Endothelial cell of umbilical vein (primary cell): Measurements from ENCODE around the gene MRPL44.
A peak's percentile ranks its signal among the peaks of the same experiment; 100 is the strongest.

ENCODE experiments used
- CTCF ChIP-seq, 2 donors: IDR thresholded peaks; 1 replicate in 1 of 2; 2 replicates in 1 of 2; pipeline ENCODE4 v1.5.1; 2011; ENCODE audit warnings: low read length in 2 of 2, mild to moderate bottlenecking in 2 of 2, moderate library complexity in 2 of 2, control low read depth in 1 of 2, inconsistent platforms in 1 of 2, low read depth in 1 of 2; ENCODE audit not compliant: insufficient read depth in 1 of 2; ENCODE audit errors: extremely low read depth in 1 of 2
- EZH2 ChIP-seq: IDR thresholded peaks from 2 replicates; pipeline ENCODE4 v1.6.1; 2012; ENCODE audit warnings: borderline replicate concordance, low read depth, mild to moderate bottlenecking, moderate library complexity, low read length, inconsistent platforms; ENCODE audit not compliant: severe bottlenecking
- JUN ChIP-seq: IDR thresholded peaks from 2 replicates; pipeline ENCODE4 v1.6.1; 2011; ENCODE audit warnings: borderline replicate concordance, low read depth; ENCODE audit not compliant: insufficient read length, insufficient read depth
- MYC ChIP-seq: IDR thresholded peaks from one replicate; pipeline ENCODE4 v1.6.1; 2011; ENCODE audit warnings: mild to moderate bottlenecking, low read depth, low read length
- POLR2A ChIP-seq: IDR thresholded peaks from 2 replicates; pipeline ENCODE4 v1.6.1; 2012; ENCODE audit warnings: low read depth, mild to moderate bottlenecking, control low read depth, low read length
- POLR2AphosphoS5 ChIP-seq: IDR thresholded peaks from 2 replicates; pipeline ENCODE4 v1.6.1; 2012; ENCODE audit warnings: low read depth, mild to moderate bottlenecking, control low read depth, low read length, moderate library complexity; ENCODE audit not compliant: insufficient read depth
- TF ChIP-seq, protein P1 (sequence below): IDR thresholded peaks from 2 replicates; pipeline ENCODE4 v1.6.1; 2011; ENCODE audit not compliant: insufficient read depth, insufficient read length

GRCh38 chr2:223993634-223994232 is 36.5 kb downstream of the MRPL44 start:
- no peak for TF ChIP-seq JUN
- TF ChIP-seq CTCF (IDR thresholded peaks at IDR 0.05; ENCODE audit: extremely low read depth in 1 of 2, insufficient read depth in 1 of 2, low read depth in 1 of 2, low read length in 2 of 2) = peak; percentile 69 to 75
- no peak for TF ChIP-seq POLR2A
- TF ChIP-seq, protein P1, sequence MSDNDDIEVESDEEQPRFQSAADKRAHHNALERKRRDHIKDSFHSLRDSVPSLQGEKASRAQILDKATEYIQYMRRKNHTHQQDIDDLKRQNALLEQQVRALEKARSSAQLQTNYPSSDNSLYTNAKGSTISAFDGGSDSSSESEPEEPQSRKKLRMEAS = no peak
- no peak for TF ChIP-seq POLR2AphosphoS5
- no peak for TF ChIP-seq MYC
- TF ChIP-seq EZH2 = no peak
